K562 (cell line): ENCODE data around the gene SNRPF. TPM values are rescaled to one million over a fixed set of nuclear protein-coding genes. Genes with fewer than 3 reads are reported as not detected.

Experiments used
- PHF20 ChIP-seq: fragments of 450-650 bp; IDR thresholded peaks from 2 replicates; pipeline ENCODE4 v1.6.1; 2018; ENCODE audit not compliant: partially characterized antibody
- SAFB2 ChIP-seq: fragments of 200-400 bp; formaldehyde crosslinking; IDR thresholded peaks from 2 replicates; pipeline ENCODE4 v1.6.1; 2018; ENCODE audit warnings: borderline replicate concordance, low read length, low read depth, moderate library complexity; ENCODE audit not compliant: severe bottlenecking
- ZNF561 ChIP-seq: fragments of 450-650 bp; formaldehyde crosslinking; conservative IDR thresholded peaks from 2 replicates; pipeline ENCODE4 v1.4.0; 2020; ENCODE audit warnings: mild to moderate bottlenecking, moderate library complexity
- polyA plus RNA-seq, 8 experiments: library from polyadenylated mRNA; depleted of rRNA in 4 of 8; stranded (reverse) in 5 of 8; unstranded in 3 of 8; fragments of >200 nt; fragmentation: Nextera tagmentation in 2 of 8; fragmentation: Illumina TruSeq in 1 of 8; extraction: Ambion mirVana in 2 of 8; extraction: Trizol in 1 of 8; gene quantifications; 2 replicates each; pipeline versions ENCODE4 v1.2.1 to v1.2.3, GENCODE V29; 2011 to 2014; ENCODE audit warnings: inconsistent platforms in 1 of 8, missing spikeins in 1 of 8
- total RNA-seq, 7 experiments: library from RNA; depleted of rRNA in 6 of 7; stranded (reverse); fragments of >200 nt in 6 of 7; fragmentation: Illumina TruSeq in 2 of 7; extraction: Trizol in 2 of 7; gene quantifications; 2 replicates each; pipeline versions ENCODE4 v1.2.1 to v1.2.3, GENCODE V29; 2011 to 2021; ENCODE audit warnings: low replicate concordance in 1 of 7
- TF ChIP-seq, protein P1 (sequence below): sonication (generic); formaldehyde crosslinking; IDR thresholded peaks from 2 replicates; pipeline ENCODE4 v1.8.0; 2022; ENCODE audit warnings: missing genetic modification reagents, mild to moderate bottlenecking, borderline replicate concordance
- TF ChIP-seq, protein P2 (sequence below), 3 experiments: fragments of 200-800 bp in 1 of 3; fragments of 250-450 bp in 1 of 3; fragments of 450-650 bp in 1 of 3; sonication (Bioruptor Pico) in 1 of 3; sonication (Bioruptor generic) in 1 of 3; formaldehyde crosslinking in 1 of 3; IDR thresholded peaks; 2 replicates each; pipeline versions ENCODE4 v1.6.1 to v1.8.0; 2016 to 2022; ENCODE audit warnings: mild to moderate bottlenecking in 2 of 3, missing genetic modification characterization in 2 of 3, missing compliant biosample characterization in 1 of 3, moderate library complexity in 1 of 3

The SNRPF gene
- total and polyA plus RNA-seq, 9 of the 15 experiments (the other 6 are each of a cell fraction or from before 2014, with no cell fraction given) = 37.9 to 205 (median 93.6) TPM

DNA sequence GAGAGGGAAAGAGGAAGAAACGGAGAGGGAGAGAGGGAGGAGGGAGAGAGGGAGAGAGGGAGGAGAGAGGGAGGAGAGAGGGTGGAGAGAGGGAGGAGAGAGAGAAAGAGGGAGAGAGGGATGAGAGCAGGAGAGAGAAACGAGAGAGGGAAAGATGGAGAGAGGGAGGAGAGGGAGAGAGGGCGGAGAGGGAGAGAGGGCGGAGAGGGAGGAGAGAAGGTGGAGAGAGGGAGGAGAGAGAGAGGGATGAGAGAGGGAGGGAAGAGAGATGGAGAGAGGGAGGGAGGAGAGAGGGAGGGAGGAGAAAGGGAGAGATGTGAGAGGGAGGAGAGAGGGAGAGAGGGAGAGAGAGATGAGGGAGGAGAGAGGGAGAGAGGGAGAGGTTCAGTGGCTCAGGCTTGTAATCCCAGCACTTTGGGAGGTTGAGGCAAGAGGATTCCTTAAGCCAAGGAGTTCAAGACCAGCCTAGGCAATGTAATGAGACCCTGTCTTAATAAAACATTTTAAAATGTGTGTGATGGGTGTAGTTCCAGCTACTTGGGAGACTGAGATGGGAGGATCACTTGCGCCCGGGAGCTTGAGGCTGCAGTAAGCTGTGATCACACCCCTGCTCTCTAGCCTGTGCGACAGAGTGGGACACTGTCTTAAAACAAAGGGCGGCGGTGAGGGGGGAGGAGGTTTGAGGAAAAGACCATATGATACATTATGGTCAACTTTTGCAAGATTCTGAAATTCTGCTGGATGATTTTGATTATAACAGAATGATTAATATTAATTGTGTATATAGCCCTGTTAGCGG lies 21.3 kb upstream of the SNRPF start (continued):
- TF ChIP-seq, protein P1, sequence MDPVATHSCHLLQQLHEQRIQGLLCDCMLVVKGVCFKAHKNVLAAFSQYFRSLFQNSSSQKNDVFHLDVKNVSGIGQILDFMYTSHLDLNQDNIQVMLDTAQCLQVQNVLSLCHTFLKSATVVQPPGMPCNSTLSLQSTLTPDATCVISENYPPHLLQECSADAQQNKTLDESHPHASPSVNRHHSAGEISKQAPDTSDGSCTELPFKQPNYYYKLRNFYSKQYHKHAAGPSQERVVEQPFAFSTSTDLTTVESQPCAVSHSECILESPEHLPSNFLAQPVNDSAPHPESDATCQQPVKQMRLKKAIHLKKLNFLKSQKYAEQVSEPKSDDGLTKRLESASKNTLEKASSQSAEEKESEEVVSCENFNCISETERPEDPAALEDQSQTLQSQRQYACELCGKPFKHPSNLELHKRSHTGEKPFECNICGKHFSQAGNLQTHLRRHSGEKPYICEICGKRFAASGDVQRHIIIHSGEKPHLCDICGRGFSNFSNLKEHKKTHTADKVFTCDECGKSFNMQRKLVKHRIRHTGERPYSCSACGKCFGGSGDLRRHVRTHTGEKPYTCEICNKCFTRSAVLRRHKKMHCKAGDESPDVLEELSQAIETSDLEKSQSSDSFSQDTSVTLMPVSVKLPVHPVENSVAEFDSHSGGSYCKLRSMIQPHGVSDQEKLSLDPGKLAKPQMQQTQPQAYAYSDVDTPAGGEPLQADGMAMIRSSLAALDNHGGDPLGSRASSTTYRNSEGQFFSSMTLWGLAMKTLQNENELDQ (CRISPR knock-in tag) = no peak
- TF ChIP-seq, protein P2, sequence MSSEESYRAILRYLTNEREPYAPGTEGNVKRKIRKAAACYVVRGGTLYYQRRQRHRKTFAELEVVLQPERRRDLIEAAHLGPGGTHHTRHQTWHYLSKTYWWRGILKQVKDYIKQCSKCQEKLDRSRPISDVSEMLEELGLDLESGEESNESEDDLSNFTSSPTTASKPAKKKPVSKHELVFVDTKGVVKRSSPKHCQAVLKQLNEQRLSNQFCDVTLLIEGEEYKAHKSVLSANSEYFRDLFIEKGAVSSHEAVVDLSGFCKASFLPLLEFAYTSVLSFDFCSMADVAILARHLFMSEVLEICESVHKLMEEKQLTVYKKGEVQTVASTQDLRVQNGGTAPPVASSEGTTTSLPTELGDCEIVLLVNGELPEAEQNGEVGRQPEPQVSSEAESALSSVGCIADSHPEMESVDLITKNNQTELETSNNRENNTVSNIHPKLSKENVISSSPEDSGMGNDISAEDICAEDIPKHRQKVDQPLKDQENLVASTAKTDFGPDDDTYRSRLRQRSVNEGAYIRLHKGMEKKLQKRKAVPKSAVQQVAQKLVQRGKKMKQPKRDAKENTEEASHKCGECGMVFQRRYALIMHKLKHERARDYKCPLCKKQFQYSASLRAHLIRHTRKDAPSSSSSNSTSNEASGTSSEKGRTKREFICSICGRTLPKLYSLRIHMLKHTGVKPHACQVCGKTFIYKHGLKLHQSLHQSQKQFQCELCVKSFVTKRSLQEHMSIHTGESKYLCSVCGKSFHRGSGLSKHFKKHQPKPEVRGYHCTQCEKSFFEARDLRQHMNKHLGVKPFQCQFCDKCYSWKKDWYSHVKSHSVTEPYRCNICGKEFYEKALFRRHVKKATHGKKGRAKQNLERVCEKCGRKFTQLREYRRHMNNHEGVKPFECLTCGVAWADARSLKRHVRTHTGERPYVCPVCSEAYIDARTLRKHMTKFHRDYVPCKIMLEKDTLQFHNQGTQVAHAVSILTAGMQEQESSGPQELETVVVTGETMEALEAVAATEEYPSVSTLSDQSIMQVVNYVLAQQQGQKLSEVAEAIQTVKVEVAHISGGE (CRISPR knock-in tag; IDR thresholded peaks at IDR 0.05) = no peak
- TF ChIP-seq ZNF561 (CRISPR knock-in tag) = no peak
- TF ChIP-seq PHF20 = no peak
- TF ChIP-seq SAFB2 = no peak
